Type B pancreatic cell (in vitro differentiated cells): ENCODE results near the gene CNTNAP2. TPM values are rescaled to one million over a fixed set of nuclear protein-coding genes. Genes with fewer than 3 reads are reported as not detected.

Experiments used
- DNase-seq: peaks from one replicate; pipeline ENCODE4 v3.0.0; 2021; ENCODE audit warnings: mixed read lengths; ENCODE audit not compliant: unreplicated experiment; ENCODE audit errors: extremely low spot score
- H3K27ac Mint-ChIP-seq: 2 replicates; pipeline ENCODE4 v1.8.0; 2021; ENCODE audit warnings: mild to moderate bottlenecking, mixed read lengths
- H3K27me3 Mint-ChIP-seq: 2 replicates; pipeline ENCODE4 v1.8.0; 2021; ENCODE audit warnings: mixed read lengths
- H3K36me3 Mint-ChIP-seq: 2 replicates; pipeline ENCODE4 v1.8.0; 2021; ENCODE audit warnings: mixed read lengths
- H3K4me1 Mint-ChIP-seq: one replicate; pipeline ENCODE4 v1.8.0; 2021; ENCODE audit warnings: mixed read lengths; ENCODE audit not compliant: unreplicated experiment
- H3K4me3 Mint-ChIP-seq: 2 replicates; pipeline ENCODE4 v1.8.0; 2021; ENCODE audit warnings: mild to moderate bottlenecking, mixed read lengths
- H3K9me3 Mint-ChIP-seq: 2 replicates; pipeline ENCODE4 v1.8.0; 2021; ENCODE audit warnings: mixed read lengths
- total RNA-seq: library from RNA; stranded (reverse); gene quantifications from 2 replicates; pipeline ENCODE4 v1.2.1, GENCODE V29; 2021; ENCODE audit warnings: low replicate concordance
- TF ChIP-seq, protein P1 (sequence below): fragments of 200-600 bp; sonication (generic); conservative IDR thresholded peaks from 2 replicates; pipeline ENCODE4 v1.5.0; 2021; ENCODE audit warnings: antibody characterized with exemption, mild to moderate bottlenecking

Gene CNTNAP2
- total RNA-seq, 1 donor from 2014 or later: 26.8 TPM

DNA sequence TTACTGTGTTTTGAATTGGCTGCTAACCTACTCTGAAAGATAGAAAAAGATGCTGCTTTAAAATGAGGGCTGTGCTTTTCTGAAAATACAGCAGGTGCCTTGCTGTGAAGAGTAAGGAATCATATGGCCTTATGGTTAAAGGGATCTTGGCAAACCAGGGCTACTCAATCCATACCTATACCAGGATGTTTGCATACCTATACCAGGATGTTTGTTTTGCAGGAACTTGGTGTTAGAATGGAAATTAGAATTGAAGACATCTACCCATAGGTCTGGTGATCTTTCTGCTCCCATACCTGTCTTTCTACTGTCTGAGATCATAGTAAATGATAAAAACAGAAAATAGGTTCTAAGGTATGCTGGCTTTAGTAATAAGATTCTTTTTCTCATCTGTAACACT, 2273.8 kb downstream of the CNTNAP2 start:
- peaks cover 4% of the 10 kb centered on the region for H3K4me1 Mint-ChIP-seq
- H3K9me3 Mint-ChIP-seq: peaks cover 5% of the 10 kb centered on the region
- no peak overlapping the region for H3K27ac Mint-ChIP-seq
- H3K36me3 Mint-ChIP-seq: no peaks in the 10 kb centered on the region
- TF ChIP-seq, protein P1, sequence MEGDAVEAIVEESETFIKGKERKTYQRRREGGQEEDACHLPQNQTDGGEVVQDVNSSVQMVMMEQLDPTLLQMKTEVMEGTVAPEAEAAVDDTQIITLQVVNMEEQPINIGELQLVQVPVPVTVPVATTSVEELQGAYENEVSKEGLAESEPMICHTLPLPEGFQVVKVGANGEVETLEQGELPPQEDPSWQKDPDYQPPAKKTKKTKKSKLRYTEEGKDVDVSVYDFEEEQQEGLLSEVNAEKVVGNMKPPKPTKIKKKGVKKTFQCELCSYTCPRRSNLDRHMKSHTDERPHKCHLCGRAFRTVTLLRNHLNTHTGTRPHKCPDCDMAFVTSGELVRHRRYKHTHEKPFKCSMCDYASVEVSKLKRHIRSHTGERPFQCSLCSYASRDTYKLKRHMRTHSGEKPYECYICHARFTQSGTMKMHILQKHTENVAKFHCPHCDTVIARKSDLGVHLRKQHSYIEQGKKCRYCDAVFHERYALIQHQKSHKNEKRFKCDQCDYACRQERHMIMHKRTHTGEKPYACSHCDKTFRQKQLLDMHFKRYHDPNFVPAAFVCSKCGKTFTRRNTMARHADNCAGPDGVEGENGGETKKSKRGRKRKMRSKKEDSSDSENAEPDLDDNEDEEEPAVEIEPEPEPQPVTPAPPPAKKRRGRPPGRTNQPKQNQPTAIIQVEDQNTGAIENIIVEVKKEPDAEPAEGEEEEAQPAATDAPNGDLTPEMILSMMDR: no peak
- no peak for DNase-seq
- no peak overlapping the region for H3K4me3 Mint-ChIP-seq
- H3K27me3 Mint-ChIP-seq: peaks cover 26% of the 10 kb centered on the region

GRCh38 chr7:148391591-148391990, 2275.0 kb downstream of the CNTNAP2 start:
- Mint-ChIP-seq H3K9me3 (peaks cover 5% of the 10 kb centered on the region), H3K27me3 (peaks cover 27% of the 10 kb centered on the region), H3K27ac (no peak overlapping the region), H3K4me1 (peaks cover 11% of the 10 kb centered on the region), H3K36me3 (no peaks in the 10 kb centered on the region), H3K4me3 (no peak overlapping the region)
- TF ChIP-seq, protein P1: no peak
- DNase-seq: no peak

- no peaks in the 10 kb centered on the region for H3K36me3 Mint-ChIP-seq
- DNase-seq: no peak
Measured at GRCh38 chr7:148394582-148394981, 2278.0 kb downstream of the CNTNAP2 start.

GRCh38 chr7:148395352-148395811, 2278.8 kb downstream of the CNTNAP2 start:
- H3K4me1 Mint-ChIP-seq: peaks cover 11% of the 10 kb centered on the region
- H3K27ac Mint-ChIP-seq: no peak overlapping the region
- no peaks in the 10 kb centered on the region for H3K9me3 Mint-ChIP-seq
- TF ChIP-seq, protein P1: no peak
- no peaks in the 10 kb centered on the region for H3K36me3 Mint-ChIP-seq
- no peak for DNase-seq
- H3K4me3 Mint-ChIP-seq: no peak overlapping the region
- H3K27me3 Mint-ChIP-seq: peaks cover 22% of the 10 kb centered on the region

More at GRCh38 chr7:148394582-148394981, 2278.0 kb downstream of the CNTNAP2 start:
- Mint-ChIP-seq H3K4me3 (no peak overlapping the region), H3K9me3 (no peaks in the 10 kb centered on the region), H3K4me1 (peaks cover 11% of the 10 kb centered on the region), H3K27me3 (peaks cover 22% of the 10 kb centered on the region), H3K27ac (no peak overlapping the region)
- TF ChIP-seq, protein P1: no peak

DNA sequence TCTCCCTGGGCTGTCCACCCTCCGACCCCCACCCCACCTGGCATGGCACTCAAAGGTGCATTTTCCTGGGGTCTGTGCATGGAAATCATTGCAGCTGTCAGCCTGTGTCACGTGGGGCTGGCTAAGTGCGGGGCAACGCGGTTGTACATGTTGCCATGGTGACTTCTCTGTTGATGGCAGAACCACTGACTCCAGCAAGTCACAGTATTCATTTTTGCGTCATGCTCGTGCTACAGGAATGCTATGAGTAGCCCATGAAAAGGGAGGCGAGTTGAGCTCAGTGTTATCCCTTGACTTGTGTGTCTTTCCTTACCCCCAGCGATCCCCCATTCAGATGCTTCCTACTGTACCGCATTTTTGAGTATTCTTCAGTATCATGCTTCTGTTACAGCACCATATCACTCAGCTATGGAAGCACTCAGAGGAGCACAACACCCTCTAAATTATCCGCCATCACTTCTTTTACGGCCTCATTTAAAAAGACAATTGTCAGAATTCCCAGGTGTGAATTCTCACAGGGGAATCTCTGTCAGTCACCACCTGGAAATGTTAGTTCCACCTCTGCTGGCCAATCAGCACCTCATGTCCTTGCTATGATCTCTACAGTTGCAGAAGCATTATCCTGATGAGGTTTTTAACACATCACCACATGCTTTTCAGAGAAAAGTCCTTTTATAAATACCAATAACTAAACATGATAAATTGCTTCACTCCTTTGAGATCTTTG, 2279.6 kb downstream of the CNTNAP2 start:
- Mint-ChIP-seq H3K4me3 (peak overlapping the region; percentile 65), H3K36me3 (no peaks in the 10 kb centered on the region), H3K27me3 (peaks cover 22% of the 10 kb centered on the region), H3K27ac (peak overlapping the region; percentile 78), H3K9me3 (no peaks in the 10 kb centered on the region), H3K4me1 (peaks cover 11% of the 10 kb centered on the region)
- TF ChIP-seq, protein P1: no peak
- DNase-seq: no peak
